GM19025 (cell line): Measurements from ENCODE around the gene COL25A1.

Source experiments
- ATAC-seq: cut with Tn5 transposase; IDR thresholded peaks from one replicate; pipeline ENCODE4 v1.9.1; 2021; ENCODE audit warnings: mild to moderate bottlenecking, low read depth, moderate library complexity; ENCODE audit not compliant: unreplicated experiment

The COL25A1 gene

GRCh38 chr4:108838451-108838850, 464.0 kb downstream of the COL25A1 start:
- ATAC-seq = no peak

GRCh38 chr4:108834835-108835384, 467.5 kb downstream of the COL25A1 start:
- no peak for ATAC-seq

GRCh38 chr4:108834166-108834834, 468.2 kb downstream of the COL25A1 start:
- ATAC-seq = no peak

GRCh38 chr4:108833046-108833445, 469.4 kb downstream of the COL25A1 start:
- ATAC-seq = no peak

GRCh38 chr4:108831886-108832285, 470.6 kb downstream of the COL25A1 start:
- ATAC-seq = no peak

GRCh38 chr4:108831291-108831690, 471.2 kb downstream of the COL25A1 start:
- ATAC-seq = no peak

- ATAC-seq = no peak
Observed at GRCh38 chr4:108830509-108831244, 471.8 kb downstream of the COL25A1 start.

- ATAC-seq = no peak
Observed at GRCh38 chr4:108829966-108830492, 472.4 kb downstream of the COL25A1 start.

GRCh38 chr4:108828620-108829019, 473.8 kb downstream of the COL25A1 start:
- ATAC-seq = no peak

- no peak for ATAC-seq
Observed at GRCh38 chr4:108825737-108826136, 476.7 kb downstream of the COL25A1 start.

GRCh38 chr4:108821351-108821930, 481.0 kb downstream of the COL25A1 start:
- ATAC-seq = no peak

- no peak for ATAC-seq
Observed at GRCh38 chr4:108820492-108821350, 481.7 kb downstream of the COL25A1 start.

GRCh38 chr4:108814326-108814725, 488.1 kb downstream of the COL25A1 start:
- ATAC-seq = no peak

GRCh38 chr4:108813261-108813660, 489.2 kb downstream of the COL25A1 start:
- ATAC-seq = no peak

- no peak for ATAC-seq
Observed at GRCh38 chr4:108811486-108811885, 491.0 kb downstream of the COL25A1 start.

GRCh38 chr4:108810087-108810486, 492.4 kb downstream of the COL25A1 start:
- ATAC-seq = no peak

GRCh38 chr4:108804648-108805273, 497.7 kb downstream of the COL25A1 start:
- ATAC-seq = no peak

GRCh38 chr4:108799306-108799705, 503.2 kb downstream of the COL25A1 start:
- no peak for ATAC-seq

GRCh38 chr4:108796173-108796572, 506.3 kb downstream of the COL25A1 start:
- ATAC-seq = no peak

GRCh38 chr4:108795733-108796132, 506.7 kb downstream of the COL25A1 start:
- ATAC-seq = no peak
